Measurements from ENCODE around the gene PGM2.

Gene PGM2

DNA sequence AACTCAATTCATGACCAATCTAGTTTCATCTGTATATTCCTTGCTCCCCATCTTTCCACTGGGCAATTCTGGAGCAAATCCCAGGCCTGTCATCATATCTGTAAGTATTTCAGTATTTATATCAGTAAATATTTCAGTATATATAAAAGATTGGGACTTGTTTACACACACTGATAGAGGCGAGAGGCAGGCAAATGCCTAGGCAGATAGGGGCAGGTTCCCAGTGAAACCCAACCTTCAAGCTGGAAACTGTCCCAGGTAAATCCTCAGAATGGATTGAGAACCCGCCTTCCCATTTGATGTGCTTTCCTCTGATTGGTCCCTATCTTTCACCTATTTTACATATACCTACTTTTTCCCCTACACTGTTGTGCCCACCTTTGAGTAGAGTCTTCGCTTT is 40.6 kb downstream of the PGM2 start:
- DNase-seq, result no peak

DNA sequence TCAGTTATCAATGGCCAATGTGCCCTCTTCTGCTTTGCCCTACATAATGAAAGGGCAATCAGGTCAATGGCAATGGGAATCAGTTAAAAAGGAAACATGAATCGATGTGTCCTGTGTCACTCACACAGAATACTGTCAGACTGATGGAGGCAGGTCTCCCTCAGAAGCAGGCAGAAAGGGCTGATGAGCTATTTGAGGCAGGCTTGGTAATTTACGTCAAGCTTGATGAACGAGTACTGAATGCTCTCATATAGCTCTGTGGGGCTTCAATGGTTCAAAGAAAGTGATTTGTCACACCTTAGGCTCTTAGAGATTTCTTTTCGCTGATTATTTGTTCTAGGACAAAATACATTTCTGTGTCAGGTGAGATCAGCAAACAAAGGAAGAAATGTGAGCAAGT is 41.8 kb downstream of the PGM2 start:
- DNase-seq, result no peak

DNA sequence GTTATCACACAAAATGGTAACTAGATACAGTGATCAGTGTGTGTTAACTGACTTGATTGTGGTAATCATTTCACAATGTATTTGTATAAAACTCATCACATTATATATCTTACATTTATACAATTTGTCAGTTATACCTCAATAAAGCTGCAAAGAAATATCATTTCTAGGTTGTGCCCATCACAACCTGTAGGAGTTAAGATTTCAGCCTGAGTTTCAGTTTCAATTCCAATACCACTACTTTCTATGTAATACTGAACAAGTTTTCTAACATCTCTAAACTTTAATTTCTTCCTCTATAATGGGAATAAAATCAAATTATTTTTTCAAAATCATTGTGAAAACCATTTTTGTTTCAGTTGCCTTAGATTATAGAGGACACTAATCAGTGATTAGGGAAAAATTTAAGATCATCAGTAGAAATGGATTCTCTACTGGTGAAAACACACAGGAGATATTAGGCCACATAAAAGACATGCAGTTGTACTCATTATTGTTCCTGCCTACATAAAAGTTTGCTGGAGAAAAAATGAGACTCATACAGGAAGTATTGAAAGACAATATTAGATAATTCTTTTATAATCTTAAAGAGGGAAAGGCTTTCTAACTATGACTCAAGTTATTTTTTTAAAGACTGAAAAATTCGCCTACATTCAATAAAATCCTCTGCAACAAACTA is 46.0 kb downstream of the PGM2 start:
- no peak for DNase-seq

DNA sequence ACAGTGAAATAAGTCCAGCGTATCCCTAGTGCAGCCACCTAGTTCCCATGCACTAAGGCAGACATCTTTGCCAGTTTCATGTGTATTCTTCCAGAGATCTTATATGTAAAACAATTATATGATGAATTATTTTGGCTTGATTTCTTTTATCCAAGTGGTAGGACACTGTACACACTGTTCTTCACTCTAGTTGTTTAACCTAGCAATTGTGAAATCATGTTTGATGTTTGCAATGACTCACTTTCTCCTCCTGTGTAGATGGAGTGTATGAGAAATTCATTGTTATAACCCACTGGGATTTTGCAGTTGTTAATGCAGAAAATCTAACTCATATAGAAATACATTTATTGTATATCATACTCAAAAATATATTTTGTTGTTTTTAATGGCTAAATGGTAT is 46.9 kb downstream of the PGM2 start:
- DNase-seq, result no peak

DNA sequence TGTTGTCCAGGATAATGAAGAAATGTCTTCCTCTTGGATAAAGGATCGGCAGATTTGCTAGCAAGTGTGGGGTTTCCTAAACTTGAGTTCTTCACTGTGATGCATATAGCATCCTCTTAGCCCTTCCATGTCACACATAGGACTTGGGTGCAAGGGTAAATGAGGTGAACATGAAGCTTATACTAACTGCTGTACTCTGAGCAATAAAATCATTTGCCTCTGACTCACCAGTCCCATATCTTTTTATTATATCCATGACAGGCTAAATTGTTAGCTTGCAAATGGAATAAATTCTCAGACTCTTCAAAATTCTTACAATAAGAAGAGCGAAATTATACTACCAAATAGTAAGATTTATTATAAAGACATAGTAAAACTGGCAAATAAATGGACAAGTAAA is 49.7 kb downstream of the PGM2 start:
- no peak for DNase-seq

DNA sequence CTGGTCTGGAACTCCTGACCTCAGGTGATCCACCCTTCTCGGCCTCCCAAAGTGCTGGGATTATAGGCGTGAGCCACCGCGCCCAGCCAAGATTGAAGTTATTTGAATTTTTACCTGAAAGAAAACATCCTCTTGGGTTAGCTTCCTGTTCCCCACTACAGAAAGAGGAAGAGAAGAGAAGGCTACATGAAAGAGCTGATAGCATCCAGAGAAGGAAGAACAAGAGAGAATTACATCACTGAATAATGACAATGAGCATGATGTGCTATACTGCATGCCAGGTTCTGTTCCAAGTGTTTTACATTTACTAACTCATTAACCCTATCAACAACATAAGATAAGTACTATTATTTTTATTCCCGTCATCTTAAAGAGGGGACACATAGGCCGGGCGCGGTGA is 52.9 kb downstream of the PGM2 start:
- DNase-seq, result no peak

DNA sequence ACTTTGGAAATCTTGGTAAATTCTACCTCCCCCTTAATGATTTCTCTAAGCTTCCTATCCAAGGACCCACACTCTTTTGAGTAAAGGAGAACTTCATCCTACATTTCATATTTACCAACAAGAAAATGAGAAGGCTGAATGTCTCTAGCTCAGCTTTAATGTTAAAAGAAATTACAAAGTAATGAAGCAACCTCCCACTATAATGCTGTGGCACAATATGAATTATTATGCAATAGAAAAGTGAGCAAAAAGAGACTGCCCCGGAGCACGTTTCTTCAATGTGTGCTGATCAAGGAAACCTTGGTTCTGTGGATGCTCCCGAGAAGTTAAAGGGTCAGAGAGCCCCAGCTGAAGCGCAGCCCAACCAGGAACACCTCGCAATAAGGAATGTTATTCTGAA is 55.3 kb downstream of the PGM2 start:
- no peak for DNase-seq

DNA sequence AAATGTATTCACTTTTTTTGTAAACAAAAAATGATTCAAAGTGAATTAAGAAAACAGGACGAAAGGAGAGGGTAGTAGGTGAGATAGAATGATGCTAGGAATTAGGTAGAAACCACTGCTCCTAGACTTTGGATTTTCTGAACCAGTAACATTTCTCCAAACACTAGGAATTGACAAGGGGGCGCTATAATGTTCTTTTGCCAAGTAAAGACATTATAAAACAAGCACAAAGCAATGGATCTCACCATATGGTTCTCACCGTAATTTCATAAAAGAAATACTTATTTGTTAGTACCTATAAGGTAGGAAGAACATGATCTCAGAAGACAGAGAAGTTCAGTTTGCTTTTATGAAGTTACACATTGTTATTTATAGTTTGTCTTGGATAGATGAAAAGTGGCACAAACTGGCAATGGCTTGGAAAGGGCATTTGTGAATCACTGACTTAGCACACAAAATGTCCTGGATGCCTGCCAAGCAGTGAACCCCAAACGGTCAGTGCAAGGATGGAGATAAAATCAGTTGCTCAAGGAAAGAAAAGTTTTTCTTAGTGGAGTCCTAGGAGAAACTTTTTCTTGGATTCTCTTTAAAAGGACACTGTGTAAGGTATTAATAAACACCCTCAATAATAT is 56.3 kb downstream of the PGM2 start:
- DNase-seq, result no peak

DNA sequence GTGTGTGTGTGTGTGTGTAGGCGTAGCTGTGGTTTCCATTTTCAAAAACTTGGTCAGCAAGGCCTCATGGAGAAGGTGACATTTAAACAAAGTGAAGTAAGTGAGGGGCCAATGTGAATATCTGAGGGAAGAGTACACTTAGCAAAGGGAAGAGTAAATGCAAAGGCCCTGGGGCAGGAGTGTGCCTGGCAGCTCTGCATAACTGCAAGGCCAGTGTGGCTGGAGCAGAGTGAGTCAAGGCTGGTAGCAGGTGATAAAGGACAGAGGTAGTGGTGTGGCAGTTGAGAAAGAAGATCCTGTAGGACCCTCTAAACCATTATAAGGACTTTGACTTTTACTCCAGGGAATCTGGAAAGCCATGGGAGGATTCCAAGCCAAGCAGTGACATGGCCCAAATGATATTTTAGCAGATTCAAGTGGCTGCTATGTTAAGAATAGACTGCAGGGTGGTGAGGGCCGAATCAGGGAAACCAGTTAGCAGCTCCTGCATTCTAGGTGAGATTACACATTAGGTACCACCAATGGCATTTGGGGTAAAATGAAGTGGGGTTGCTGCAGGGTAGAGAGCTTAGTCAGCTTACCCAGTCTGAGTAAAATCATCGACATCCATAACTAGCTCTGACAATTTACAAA is 58.5 kb downstream of the PGM2 start:
- DNase-seq, result no peak

DNA sequence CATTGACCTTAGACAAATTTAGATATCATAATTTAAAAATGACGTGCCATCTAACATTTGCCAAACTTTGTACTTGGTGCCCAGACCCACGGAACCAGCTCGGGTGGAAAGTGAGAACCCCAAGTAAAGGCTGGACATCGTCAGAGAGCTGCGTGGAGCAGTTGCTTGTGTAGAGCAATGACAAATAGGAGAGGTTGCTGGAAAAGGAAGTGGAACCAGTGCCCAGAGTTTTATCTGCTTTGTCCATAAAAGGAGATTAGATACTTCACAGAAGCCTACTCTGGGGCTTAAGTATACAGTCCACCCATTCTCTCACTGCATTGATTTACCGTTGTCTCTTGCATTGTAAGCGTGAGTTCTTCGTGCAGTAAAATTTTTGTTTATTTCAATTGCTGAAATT is 59.0 kb downstream of the PGM2 start:
- DNase-seq, result no peak

DNA sequence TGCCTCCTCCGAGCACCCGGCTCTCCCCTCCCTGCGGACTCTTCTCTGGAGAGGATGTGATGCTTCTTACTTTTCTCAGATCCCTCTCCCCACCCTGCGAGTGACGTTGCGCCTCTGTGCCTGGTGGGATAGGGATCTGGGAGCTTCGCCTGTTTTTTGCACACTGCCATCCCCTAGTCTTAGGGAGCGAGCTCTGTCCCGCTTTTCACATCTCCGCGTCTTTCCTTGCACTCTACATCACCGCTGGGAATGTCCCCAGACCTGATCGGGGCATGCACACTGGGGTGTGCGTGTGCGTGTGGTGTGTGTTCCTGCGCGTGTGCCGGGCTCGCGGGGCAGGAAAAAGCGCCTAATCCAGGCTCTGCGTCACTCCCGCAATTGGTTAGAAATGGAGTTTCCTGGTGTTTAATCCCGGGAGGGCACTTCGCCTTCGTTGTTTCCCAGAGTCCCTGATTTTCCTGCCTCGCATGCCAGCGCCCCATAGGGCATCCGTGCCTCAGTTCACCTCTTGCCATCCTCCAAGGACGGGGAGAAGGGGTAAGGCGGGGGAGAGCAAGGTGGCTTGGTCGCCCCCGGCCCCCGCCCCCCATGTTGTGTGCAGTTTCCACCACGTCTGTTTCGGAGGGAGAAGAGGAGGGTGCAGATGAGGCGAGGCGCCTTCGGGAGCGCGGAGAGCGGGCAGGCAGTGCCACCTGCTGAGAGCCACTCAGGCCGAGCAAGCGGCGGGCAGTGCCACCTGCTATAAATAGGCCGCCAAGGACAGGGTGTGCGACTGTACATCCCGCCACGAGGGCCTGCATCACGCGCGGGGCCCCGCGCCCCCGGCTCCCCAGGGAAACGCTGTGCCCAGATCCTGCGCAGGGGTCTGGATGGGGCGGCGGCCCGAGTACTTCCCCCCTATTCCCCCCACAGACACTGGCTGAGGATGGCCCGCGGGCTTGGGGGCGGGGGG is 63.6 kb downstream of the PGM2 start:
- no peak for DNase-seq

DNA sequence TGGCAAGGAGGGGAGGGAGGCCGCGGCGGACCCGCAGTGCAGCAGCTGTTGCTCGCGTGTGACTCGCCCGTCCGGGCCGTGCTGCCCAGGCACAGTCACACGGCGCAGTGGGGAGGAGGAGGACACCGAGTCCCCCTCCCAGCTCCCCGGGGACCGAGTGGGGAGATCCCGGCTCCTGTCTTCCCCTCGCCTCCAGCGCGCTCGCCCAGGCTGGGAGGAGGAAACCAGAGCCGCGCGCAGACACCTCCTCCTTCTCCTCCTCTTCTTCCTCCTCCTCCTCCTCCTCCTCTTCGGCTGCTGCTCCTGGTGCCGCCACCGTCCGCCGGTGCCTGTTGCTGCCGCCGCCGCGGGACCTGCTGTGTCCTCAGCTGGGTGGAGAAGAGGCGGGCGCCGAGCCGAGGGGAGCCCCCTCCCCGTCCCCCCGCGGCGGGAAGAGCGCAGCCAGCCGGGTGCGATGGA is 64.3 kb downstream of the PGM2 start, which contains the start of gene TBC1D1:
Gene TBC1D1, plus strand, starts transcription at position 284 of the 459 bp plus-strand sequence. CDS start 11,012 bp downstream, outside the sequence.
- peak; percentile 21 to 33 for DNase-seq

DNA sequence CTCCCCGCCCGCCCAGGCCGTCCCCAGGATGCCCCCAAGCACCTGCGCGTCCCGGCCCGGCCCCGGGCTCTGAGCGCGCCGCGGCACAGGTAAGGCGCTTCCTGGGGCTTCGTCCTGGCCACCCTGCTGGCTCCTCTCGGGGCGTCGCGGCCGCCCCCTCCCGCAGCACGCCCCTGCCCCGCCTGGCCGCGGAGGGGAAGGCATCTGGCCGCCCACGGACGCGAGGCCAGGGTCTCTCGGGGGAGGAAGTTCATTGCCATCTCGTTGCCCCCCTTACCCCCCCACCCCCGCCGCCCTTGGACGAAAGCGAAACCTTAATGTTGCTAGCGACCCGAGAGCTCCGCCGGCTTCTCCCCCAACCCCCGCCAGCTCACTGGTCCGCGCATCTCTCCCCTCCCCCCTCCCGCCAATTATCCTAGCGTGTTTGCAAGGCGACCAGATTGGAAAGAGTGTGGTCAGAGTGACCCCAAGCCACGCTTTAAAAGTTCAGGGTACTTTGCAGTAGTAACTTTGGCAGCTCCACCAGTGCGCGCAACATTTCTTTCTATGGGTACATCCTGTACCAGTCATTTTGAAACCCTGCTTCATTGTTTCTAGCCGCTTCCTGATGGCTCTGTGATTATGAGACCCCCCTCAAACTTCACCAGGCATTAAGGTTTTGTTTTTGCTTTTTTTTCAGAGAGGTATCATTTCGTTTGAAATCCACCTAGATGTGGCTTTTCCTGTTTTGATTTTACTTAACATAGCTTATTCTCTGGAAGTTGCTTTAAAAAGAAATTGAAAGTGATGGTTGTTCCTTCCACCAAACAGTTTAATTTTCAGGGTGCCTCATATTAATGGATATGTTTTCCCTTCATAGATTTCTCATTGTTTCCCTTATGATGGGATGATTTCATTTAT is 65.0 kb downstream of the PGM2 start:
- peak; percentile 33 to 54 for DNase-seq

DNA sequence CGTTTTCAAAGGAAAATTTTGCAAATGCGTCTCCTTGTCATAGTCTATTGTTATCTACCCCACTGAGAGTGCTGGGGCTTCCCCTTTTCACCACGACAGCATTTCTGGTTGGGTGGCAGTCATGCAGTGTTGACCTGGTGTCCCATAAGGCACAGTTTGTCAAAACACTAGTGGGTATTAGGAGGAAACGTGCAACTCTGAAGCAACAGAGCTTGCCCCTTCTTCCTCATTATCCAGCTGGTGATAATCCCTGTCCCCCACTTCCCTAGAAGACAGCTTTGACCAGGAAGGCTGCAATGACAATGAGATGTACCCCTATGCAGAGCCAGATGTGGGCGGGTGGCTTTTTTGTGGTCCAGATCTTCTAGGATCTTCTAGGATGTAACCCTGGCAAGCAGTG is 66.2 kb downstream of the PGM2 start:
- peak in 1 of 2 donors; percentile 10 for DNase-seq

DNA sequence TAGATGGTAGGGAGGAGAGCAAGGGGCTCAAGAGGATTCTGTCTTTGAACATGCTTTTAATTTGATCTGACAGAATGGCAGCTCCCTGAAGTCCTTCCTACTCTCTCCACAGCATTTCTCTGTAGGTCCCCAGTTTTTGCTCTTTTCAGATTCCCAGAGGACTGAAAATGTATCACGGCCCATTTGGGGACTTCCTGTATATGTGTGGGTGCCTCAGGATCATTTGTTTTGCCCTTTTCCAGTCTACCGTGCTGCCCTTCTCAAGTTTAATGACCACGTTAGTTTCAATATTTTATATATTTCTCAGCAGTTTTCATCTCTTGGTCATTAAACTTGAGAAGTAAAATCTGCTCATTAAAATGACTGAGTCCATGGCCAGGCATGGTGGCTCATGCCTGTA is 66.7 kb downstream of the PGM2 start:
- no peak for DNase-seq

DNA sequence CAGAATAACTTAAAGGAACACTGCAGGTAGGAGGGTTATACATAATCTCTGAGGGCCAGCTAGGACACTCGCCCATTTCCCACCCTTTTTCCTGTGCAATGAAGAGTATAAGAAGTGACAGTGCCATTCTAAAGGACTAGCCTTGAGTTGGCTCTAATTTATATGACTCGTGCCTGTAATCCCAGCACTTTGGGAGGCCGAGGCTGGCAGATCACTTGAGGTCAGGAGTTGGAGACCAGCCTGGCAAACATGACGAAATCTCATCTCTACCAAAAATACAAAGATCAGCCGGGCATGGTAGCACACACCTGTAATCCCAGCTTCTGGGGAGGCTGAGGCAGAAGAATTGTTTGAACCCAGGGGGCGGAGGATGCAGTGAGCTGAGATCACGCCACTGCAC is 68.8 kb downstream of the PGM2 start:
- DNase-seq, result no peak

DNA sequence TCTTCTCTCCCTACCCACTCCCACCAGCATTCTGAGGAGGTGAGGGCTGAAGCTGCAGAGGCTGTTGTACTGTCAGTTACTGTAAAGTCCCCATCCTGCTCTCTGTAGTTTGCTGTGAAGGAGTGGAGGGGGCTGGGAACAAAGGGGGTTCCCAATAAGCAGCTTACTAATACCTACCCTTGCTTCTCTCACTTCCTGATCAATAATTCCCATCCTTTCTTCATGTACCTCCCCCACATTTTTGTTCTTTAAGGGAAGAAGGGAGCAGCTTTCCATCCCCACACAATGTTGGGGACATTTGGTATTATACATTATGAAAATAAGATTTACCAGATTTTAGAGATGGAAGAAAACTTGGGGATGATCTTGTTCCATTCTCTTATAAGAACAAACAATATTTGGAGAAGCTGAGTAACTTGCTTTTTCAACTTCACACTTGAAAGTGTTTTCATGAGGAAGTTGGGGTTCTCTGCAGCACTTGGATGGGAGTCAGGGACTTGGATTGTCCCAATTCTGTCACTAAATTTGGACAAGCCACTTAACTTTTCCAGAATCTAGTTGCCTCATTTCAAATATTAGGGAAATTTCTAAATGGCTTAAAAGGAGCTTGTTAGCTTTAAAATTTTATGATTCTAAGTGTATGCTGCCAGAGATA is 69.8 kb downstream of the PGM2 start:
- no peak for DNase-seq

DNA sequence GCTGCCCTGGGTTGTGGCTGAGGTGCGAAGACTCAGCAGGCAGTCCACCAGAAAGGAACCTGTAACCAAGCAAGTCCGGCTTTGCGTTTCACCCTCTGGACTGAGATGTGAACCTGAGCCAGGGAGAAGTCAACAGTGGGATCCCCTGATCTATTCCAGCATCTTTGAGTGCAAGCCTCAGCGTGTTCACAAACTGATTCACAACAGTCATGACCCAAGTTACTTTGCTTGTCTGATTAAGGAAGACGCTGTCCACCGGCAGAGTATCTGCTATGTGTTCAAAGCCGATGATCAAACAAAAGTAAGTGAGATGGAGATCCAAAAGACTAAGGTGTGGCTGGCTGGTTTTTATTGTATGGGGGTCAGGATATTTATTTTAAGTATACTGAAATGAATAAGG is 75.7 kb downstream of the PGM2 start:
- no peak for DNase-seq

DNA sequence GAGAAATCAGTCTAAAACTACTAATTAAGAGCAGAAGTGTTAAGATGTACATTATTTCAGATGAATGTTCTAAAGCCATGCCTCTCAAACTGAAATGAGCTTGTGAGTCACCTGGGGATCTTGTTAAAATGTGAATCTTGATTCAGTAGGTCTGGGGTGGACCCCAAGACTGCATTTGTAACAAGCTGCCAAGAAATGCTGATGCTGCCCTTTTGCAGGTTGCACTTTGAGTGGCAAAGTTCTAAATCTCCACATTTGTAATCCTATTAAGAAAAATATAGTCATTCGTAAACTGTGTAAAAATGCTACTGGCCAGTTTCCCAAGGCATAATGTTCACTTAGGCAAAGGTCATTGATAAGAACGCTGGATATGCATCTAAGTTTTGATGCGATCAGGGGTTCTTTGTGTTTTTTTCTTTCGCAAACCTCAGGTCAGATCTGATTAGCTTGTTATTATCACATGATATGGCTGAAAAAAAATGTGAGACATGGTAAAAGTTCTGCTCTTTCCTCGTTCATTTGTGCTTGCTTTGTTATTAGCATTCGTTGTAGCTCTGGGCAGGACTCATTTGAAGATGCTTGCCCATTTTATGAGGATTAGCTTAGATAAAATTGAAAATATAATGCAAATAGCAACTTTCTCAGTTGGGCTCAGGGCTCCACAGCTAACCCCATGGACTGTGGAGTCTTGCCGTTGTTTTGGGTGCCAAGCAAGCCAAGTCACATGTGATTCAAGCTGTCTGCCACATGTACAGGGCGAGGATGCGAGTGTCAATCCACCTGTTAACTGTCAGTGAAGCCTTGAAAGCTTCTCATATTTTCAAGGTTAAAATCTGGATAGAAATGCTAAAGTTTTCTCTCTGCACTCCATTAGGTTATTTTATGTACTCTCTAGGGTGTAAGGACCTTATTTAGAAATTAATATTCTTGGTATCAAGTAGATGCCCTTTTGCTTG is 76.5 kb downstream of the PGM2 start:
- no peak for DNase-seq

DNA sequence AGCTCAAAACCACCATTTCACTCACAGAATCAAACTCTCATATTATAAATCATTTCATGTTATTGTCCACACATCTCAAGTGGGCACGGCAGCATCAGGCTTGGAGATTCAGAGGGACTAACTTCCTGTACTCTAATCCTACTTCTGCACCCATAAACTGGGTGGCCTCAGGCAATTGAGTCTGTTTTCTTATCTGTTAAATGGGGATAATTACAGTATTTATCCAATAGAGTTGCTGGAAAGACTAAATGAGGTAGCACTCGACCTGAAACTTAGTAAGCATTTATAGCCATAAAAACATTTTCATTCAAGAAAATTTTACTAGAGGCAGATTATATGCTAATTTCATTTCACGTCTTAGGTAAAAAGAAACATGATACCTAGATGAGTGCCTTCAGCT is 77.4 kb downstream of the PGM2 start:
- DNase-seq, result no peak

Data from bone marrow (tissue), 2 donors.